HG02938 (cell line): ENCODE results near the gene MT1M.
"Not testable (repeated sequence)": the region's sequence is repeated elsewhere in the genome, so short reads cannot be mapped to it uniquely, and the experiment has no call there.

ENCODE experiments used
- ATAC-seq: cut with Tn5 transposase; IDR thresholded peaks from one replicate; pipeline ENCODE4 v1.9.1; 2021; ENCODE audit warnings: mild to moderate bottlenecking, moderate library complexity; ENCODE audit not compliant: unreplicated experiment

MT1M gene

DNA sequence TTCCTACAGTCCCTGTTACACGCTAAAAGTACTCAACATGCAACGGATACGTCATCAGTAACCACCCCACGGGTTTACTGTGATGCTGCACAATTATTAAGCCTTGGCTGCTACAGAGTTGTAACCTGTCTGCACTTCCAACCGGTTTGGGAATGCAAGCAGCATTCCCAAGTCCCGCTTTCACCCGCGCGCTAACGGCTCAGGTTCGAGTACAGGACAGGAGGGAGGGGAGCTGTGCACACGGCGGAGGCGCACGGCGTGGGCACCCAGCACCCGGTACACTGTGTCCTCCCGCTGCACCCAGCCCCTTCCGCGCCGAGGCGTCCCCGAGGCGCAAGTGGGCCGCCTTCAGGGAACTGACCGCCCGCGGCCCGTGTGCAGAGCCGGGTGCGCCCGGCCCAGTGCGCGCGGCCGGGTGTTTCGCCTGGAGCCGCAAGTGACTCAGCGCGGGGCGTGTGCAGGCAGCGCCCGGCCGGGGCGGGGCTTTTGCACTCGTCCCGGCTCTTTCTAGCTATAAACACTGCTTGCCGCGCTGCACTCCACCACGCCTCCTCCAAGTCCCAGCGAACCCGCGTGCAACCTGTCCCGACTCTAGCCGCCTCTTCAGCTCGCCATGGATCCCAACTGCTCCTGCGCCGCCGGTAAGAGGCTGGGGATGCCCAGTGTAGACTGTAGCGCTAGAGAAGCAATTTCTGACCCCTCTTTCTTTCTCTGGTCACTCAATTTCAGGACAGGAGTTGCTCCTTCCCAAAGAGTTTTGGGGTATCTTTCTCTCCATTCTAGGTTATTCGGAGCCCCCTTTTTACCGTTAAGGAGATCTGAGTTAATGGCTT is 24.2 kb upstream of the MT1M start, which contains the start of gene MT2A:
TSS of gene MT2A (plus strand) at position 542 of the 833 bp plus-strand sequence. CDS start at position 614, 72 bp downstream.
- ATAC-seq, result peak; percentile 77

DNA sequence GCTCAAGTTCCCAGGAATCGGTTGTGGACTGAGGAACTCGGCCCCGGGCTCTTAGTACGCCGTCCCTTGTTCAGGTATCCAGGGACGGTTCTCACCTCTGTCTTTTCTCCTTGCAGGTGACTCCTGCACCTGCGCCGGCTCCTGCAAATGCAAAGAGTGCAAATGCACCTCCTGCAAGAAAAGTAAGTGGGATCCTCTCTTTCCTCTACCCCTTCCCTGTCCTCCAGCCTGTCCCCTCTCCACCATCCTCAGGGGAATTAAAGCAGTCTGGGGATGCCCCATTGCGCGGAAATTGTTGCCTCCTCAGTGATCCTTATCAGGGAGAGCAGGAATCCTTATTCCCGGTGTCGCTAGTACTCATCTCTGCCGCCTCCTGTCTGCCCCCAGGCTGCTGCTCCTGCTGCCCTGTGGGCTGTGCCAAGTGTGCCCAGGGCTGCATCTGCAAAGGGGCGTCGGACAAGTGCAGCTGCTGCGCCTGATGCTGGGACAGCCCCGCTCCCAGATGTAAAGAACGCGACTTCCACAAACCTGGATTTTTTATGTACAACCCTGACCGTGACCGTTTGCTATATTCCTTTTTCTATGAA is 23.5 kb upstream of the MT1M start:
- ATAC-seq, result no peak

DNA sequence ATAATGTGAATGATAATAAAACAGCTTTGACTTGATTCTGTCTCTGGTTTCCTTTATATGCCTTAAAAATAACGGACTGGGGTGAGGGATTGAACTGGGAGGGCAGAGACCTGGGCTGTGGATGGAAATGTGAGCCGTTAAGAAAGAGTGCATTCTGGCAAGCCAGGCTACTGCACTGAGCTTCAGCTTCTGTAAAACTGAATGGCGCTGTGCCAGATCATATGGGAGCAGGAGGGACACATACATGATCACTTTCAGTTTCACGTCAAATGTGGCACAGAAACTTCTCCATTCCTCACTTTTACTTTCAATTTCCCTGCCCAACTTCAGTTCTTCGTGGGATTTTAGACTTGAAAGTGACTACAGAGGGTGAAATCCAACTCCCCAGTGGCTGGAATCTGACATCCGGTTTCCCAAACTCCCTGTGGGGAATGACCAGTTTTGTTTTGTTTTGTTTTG is 23.0 kb upstream of the MT1M start:
- ATAC-seq, result peak; percentile 43

DNA sequence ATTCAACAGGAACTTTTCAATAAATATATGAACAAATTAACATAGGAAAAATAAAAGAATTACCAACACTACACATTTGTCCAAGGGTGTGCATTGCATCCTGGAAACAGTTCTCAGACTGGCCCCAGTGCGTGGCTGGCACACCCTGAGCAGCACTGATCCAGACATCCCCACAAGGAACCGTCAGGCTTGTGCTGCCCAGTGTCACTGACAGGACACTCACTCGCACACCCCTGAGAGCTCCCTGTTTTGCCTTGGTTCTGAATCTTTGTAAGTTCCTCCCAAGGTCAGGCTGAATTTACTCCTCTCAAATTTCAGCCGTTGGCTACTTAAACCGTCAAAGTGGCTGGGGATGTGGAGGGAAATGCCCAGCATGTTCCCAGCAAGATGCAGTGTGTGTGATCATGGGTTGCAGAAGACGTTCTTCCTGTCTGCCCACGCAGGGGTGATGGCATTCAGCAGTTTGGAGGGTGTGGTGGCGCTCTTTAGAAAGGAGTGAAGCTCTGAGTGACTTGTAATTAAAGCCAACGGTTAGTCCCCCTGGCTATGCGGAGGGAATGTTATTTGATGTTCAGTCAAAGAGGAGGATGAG is 22.3 kb upstream of the MT1M start:
- no peak for ATAC-seq

DNA sequence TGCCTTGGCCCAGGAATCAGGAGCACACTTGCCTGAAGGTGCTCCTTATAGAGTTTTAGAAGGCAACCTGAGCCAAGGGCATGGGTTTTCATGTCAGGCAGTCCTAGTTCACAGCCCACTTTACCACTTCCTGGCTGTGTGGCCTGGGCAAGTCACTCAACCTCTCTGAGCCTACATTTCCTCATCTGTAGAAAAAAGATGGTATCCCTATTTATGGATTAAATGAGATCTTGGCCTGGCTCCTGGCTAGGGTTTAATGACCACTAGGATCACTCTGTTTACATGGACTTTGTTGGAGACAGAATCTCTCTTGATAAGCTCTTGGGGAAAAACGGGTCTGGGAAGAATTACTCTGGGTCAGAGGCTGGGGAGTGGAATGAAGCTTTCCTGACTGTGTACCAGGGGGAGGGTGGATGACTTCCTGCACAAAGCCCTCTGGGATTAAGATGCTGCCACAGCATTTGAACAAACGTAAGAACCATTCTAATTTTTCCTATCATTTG is 21.8 kb upstream of the MT1M start:
- ATAC-seq, result no peak

DNA sequence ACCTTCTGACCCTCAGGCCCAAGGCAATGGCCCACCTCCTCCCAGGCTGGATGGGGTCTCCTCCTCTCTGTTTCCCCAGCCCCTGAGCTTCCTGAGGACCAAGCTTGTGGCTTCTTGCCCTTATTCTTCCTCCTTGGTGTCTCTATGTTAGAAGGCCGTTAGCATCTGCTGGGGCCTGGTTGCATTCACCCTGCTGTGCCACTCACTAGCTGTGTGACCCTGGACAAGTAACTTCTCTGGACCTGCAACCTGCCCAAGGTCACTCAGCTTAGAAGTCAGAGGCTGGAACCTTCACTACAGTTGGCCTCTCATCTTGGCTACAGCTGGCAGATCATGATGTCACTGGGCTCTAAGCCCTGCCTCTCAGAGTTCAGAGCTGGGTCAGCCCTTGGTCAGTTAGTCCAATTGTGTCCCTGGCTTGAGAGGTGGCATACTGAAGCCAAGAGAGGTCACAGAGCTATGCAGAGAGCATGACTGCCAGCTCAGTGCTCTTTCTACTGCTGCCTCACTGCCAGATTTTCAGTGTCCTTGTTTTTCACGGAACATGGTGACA is 21.1 kb upstream of the MT1M start:
- ATAC-seq, result no peak

DNA sequence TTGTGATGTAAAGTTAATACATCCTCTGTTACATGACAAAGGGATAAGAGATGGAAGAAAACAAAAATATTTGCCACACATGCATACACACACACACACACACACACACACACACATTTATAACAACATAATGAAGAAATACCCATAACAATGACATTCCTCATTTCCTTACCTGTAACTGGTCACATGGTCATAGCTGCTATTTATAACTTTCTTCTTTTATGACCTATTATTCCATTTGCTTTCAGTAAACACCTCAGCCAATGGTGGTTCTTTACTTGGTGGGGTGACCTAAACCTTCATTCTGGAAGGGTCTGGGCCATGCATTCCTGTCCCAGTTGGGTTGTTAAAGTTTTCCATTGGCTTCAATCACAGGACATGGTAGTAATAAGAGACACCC is 18.8 kb upstream of the MT1M start:
- ATAC-seq, result no peak

DNA sequence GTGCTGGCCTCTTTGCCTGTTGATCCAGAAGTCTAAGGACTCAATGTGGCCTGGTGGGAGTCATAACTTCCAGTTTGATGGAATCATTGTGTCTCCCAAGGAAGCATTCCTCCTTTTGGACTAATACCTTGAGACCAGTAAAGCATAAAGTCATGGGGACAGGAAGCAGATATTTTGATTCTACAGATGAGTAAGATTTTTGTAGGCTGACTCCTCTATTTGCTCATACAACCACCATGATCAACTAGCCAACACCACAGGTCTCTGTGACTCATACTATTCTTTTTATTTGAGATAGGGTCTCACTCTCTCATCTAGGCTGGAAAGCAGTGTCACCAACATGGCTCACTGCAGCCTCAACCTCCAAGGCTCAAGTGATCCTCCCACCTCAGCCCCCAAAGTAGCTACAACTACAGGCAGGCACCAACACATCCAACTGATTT is 17.9 kb upstream of the MT1M start:
- no peak for ATAC-seq

DNA sequence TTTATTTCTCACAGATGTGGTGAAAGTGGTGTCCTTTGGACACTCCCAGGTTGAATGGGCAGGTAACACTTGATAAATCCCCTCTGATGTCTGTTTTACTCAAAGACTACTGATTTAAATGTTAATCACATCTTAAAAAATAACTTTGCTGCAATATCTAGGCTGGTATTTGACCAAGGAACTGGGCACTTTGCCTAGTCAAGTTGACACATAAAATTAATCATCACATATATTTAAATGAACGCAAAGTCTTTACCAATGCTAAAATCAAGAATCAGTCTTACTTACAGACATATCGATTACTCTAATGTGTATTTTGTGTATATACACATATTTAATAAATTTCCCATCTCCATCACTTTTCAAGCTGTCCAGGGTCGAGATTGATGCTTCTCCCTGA is 17.1 kb upstream of the MT1M start:
- ATAC-seq, result no peak

DNA sequence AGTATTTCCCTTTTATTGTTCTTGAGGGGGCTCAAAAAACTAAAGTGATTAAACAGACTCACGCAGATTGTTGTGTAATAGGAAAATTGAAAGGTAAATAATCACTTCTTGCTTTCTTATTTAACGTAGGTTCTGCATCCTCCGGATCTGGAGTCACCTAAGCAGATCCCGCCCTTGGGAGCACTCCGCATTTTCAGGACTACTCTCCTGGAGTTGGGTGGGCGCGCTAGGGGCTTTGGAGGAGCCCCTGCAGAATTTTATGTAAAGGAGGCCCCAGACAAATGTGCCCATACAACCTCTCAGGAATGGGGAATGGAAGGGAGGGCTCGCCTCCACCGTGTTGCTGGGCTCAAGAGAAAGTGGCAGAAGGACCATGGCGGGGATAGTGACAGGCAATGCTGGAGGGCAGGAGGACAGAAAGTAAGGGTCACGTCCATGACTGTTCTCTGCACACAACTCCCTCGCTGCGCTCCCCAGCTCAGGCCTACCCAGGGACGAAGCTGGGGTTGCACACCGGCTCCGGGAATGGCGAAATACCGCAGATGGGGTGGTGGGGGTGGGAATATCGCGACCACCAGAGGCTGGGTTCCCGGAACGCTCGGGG is 15.7 kb upstream of the MT1M start:
- ATAC-seq, result no peak

DNA sequence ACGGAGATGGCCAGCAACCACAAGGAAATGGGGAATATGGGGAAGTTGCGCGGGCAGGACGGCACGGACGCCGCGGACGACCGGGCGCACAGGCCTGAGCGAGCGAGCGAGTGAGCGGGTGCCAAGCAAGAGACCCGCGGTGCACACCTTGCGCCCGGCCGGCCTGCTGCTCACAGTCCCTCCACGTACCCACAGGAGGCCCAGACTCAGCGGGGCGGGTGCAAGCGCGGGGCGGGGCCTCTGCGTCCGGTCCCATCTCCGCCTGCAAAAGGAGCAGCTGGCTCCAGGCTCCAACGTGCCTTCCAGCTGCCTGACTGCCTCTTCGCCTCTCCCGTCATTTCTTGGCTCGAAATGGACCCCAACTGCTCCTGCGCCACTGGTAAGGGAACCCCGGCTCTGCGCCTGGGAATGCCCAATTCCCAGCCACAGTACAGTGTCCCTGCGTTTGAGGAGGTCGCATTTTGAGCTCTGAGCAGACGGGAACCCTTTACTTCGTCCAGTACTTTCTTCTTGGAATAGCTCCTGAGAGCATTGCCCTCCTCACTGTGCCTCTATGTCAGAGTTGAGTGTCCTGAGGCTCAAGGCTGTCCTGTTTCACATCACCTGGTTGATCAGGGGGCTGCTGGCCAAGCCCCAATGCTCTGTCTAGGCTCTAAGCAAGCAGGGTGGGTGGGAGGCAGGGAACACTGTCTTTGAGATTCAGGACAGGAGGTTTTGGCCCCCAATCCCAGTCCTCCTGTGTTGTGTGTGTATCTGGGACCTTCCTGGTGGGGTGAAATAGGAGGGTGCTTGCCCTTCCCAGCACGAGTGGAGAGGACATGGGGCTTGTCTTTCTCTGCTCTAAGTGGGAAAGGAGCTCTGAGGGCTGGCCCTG is 15.0 kb upstream of the MT1M start:
- no peak for ATAC-seq

DNA sequence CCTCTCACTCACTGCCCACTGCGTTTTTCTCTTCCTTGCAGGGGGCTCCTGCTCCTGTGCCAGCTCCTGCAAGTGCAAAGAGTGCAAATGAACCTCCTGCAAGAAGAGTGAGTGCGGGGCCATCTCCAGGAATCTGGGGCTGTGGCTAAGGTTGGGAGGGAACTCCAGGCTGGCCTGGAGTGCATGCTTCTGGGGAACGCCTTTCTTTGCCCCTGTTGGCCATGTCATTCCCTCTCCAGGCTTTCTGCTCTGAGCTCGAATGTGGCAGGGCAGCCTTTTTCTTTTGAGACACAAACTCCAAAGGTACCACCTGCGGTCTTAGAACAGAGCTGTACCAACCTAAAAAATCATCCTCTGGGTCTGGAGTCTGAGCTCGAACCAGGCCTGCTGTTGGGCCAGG is 14.3 kb upstream of the MT1M start:
- ATAC-seq, result no peak

DNA sequence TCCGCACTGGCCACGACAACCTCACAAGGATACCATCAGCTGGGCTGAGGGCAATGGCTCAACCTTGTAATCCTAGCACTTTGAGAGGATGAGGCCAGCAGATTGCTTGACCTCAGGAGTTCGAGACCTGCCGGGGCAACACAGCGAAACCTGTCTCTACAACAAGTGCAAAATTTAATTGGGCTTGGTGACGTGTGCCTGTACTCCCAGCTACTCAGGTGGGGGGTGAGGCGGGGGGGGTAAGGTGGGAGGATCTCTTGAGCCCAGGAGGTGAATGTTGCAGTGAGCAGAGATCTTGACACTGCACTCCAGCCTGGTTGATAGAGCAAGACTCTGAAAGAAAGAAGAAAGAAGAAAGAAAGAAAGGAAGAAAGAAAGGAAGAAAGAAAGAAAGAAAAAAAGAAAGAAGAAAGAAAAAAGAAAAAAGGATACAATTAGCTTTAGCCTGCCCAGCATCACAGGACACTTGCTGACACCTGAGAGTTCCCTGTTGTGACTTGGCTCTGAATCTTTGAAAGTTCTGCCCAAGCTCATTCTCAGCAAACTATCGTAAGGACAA is 12.0 kb upstream of the MT1M start:
- no peak for ATAC-seq

DNA sequence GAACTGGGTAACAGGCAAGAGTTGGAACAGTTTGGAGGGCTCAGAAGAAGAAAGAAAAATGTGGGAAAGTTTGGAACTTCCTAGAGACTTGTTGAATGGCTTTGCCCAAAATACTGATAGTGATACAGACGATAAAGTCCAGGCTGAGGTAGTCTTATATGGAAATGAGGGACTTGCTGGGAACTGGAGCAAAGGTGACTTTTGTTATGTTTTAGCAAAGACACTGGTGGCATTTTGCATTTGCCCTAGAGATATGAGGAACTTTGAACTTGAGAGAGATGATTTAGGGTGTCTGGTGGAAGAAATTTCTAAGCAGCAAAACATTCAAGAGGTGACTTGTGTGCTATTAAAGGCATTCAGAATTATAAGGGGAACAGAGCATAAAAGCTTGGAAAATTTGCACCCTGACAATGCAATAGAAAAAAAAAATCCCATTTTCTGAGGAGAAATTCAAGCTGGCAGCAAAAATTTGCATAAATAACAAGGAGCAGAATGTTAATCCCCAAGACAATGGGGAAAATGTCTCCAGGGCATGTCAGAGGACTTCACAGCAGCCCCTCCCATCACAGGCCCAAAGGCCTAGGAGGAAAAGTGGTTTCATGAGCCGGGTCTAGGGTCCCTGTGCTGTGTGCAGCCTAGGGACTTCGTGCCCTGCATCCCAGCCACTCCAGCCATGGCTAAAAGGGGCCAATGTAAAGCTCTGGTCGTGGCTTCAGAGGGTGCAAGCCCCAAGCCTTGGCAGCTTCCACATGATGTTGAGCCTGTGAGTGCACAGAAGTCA is 10.6 kb upstream of the MT1M start:
- ATAC-seq, result not testable (repeated sequence)

DNA sequence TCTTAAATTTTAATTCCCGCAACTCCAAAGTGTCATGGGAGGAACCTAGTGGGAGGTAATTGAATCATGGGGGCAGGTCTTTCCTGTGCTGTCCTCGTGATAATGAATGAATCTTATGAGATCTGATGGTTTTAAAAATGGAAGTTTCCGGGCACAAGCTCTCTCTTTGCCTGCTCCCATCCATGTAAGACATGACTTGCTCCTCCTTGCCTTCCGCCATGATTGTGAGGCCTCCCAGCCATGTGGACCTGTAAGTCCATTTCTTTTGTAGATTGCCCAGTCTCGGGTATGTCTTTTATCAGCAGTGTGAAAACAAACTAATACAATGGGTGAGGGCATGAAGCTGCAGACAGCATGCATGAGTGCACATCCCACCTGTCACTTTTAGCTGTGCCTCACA is 9.3 kb upstream of the MT1M start:
- ATAC-seq, result not testable (repeated sequence)

DNA sequence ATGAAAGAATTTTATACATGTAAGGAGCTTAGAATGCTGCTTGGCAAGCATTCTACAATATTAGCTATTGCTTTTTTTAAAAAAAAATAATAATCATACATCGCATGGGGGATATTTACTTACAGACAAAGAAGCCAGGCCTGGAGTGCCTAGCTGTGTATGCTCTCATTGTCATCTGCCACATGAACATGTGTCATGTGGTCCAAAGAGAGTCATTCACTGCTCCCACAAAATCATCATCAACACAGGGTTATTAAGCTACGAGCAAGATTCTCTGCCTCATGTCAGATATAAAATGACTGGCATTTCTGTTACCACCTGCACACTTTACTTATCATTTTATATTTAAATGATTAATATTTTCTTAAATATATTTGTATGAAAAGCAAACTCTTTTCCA is 8.8 kb upstream of the MT1M start:
- ATAC-seq, result no peak

DNA sequence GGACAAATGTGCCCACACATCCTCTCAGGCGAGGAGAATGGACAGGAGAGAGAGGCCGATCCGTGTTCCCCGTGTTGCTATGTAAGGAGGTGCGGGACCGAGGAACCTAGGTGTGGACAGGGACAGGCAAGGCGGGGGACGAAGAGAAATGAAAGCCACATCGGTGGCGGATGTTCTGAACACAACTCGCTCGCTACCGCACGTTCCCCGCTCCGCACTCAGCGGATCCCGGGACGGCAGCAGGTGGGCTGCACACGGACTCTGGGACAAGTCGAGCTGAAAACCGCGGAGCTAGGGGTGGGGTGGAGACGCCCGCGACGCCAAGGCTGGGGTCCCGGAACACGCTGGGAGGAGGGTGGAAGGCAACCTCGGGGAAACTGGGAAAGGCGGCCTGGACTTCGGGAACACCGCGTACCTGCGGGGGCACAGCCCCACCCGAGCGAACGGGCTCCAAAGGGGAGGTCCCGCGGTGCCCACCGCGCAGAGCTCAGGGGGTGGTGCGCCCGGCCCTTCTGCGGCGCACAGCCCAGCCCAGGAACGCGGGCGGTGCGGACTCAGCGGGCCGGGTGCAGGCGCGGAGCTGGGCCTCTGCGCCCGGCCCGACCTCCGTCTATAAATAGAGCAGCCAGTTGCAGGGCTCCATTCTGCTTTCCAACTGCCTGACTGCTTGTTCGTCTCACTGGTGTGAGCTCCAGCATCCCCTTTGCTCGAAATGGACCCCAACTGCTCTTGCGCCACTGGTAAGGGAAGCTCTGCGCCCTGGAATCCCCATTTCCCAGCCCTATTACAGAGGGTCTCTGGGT is 7.1 kb upstream of the MT1M start, which contains the start of gene MT1E:
TSS of gene MT1E (plus strand) at position 642 of the 803 bp plus-strand sequence. CDS start at position 713, 71 bp downstream.
- peak; percentile 57 for ATAC-seq
